HEK293 (cell line): ENCODE measurements around the gene TMEM45A.

ENCODE experiments used
- KLF10 ChIP-seq: fragments of 450-650 bp; IDR thresholded peaks from 2 replicates; pipeline ENCODE4 v1.5.1; 2018; ENCODE audit warnings: missing biosample characterization, mild to moderate bottlenecking, missing genetic modification characterization
- SETDB1 ChIP-seq: IDR thresholded peaks from one replicate; pipeline ENCODE4 v1.6.1; 2017; ENCODE audit warnings: mild to moderate bottlenecking, low read length, moderate library complexity, mixed read lengths; ENCODE audit not compliant: insufficient read length
- SP2 ChIP-seq: fragments of 450-650 bp; formaldehyde crosslinking; IDR thresholded peaks from 2 replicates; pipeline ENCODE4 v1.5.1; 2016; ENCODE audit warnings: missing biosample characterization, missing genetic modification characterization
- ZNF239 ChIP-seq: fragments of 450-650 bp; formaldehyde crosslinking; IDR thresholded peaks from 2 replicates; pipeline ENCODE4 v1.5.1; 2016; ENCODE audit warnings: missing biosample characterization, missing genetic modification characterization
- ZNF274 ChIP-seq, 2 experiments: fragments of 200-500 bp in 1 of 2; fragments of 450-650 bp in 1 of 2; sonication (Bioruptor generic) in 1 of 2; formaldehyde crosslinking in 1 of 2; IDR thresholded peaks; 2 replicates each; pipeline versions ENCODE4 v1.5.1 to v1.6.1; 2014 to 2016; ENCODE audit warnings: borderline replicate concordance in 1 of 2, inconsistent platforms in 1 of 2, low read length in 1 of 2, missing biosample characterization in 1 of 2, missing genetic modification characterization in 1 of 2
- ZNF335 ChIP-seq: fragments of 450-650 bp; formaldehyde crosslinking; conservative IDR thresholded peaks from 2 replicates; pipeline ENCODE4 v1.5.1; 2016; ENCODE audit warnings: missing biosample characterization, missing genetic modification characterization
- ZNF350 ChIP-seq: fragments of 450-650 bp; formaldehyde crosslinking; IDR thresholded peaks from 2 replicates; pipeline ENCODE4 v1.5.0; 2017; ENCODE audit warnings: missing biosample characterization, mild to moderate bottlenecking, missing genetic modification characterization
- ZNF423 ChIP-seq: fragments of 450-650 bp; formaldehyde crosslinking; IDR thresholded peaks from 2 replicates; pipeline ENCODE4 v1.5.1; 2016; ENCODE audit warnings: missing biosample characterization, missing genetic modification characterization
- ZNF473 ChIP-seq: fragments of 450-650 bp; formaldehyde crosslinking; IDR thresholded peaks from 2 replicates; pipeline ENCODE4 v1.5.1; 2017; ENCODE audit warnings: missing biosample characterization, missing genetic modification characterization
- ZNF707 ChIP-seq: fragments of 450-650 bp; formaldehyde crosslinking; IDR thresholded peaks from 2 replicates; pipeline ENCODE4 v1.5.1; 2016; ENCODE audit warnings: missing biosample characterization, missing genetic modification characterization
- TF ChIP-seq, protein P1 (sequence below): fragments of 450-650 bp; formaldehyde crosslinking; IDR thresholded peaks from 2 replicates; pipeline ENCODE4 v1.5.1; 2016; ENCODE audit warnings: missing biosample characterization, missing genetic modification characterization
- TF ChIP-seq, protein P2 (sequence below): fragments of 450-650 bp; formaldehyde crosslinking; IDR thresholded peaks from 2 replicates; pipeline ENCODE4 v1.5.1; 2016; ENCODE audit warnings: missing biosample characterization, missing genetic modification characterization
- TF ChIP-seq, protein P3 (sequence below): fragments of 450-650 bp; formaldehyde crosslinking; IDR thresholded peaks from 2 replicates; pipeline ENCODE4 v1.5.1; 2016; ENCODE audit warnings: missing biosample characterization, missing genetic modification characterization

GRCh38 chr3:100516838-100517237, 24.4 kb downstream of the TMEM45A start:
- TF ChIP-seq, protein P1, sequence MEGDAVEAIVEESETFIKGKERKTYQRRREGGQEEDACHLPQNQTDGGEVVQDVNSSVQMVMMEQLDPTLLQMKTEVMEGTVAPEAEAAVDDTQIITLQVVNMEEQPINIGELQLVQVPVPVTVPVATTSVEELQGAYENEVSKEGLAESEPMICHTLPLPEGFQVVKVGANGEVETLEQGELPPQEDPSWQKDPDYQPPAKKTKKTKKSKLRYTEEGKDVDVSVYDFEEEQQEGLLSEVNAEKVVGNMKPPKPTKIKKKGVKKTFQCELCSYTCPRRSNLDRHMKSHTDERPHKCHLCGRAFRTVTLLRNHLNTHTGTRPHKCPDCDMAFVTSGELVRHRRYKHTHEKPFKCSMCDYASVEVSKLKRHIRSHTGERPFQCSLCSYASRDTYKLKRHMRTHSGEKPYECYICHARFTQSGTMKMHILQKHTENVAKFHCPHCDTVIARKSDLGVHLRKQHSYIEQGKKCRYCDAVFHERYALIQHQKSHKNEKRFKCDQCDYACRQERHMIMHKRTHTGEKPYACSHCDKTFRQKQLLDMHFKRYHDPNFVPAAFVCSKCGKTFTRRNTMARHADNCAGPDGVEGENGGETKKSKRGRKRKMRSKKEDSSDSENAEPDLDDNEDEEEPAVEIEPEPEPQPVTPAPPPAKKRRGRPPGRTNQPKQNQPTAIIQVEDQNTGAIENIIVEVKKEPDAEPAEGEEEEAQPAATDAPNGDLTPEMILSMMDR (tag by site-specific recombination) = no peak
- TF ChIP-seq ZNF707 (tag by site-specific recombination) (no peak), ZNF239 (tag by site-specific recombination) (no peak), ZNF274 (IDR thresholded peaks at IDR 0.05; ENCODE audit: low read length) (no peak), ZNF274 (tag by site-specific recombination; IDR thresholded peaks at IDR 0.05; ENCODE audit: borderline replicate concordance) (no peak), ZNF423 (no peak), ZNF473 (tag by site-specific recombination) (no peak), ZNF335 (tag by site-specific recombination) (no peak), ZNF350 (tag by site-specific recombination) (no peak), SETDB1 (no peak), SP2 (no peak), KLF10 (tag by site-specific recombination) (no peak)
- TF ChIP-seq, protein P2, sequence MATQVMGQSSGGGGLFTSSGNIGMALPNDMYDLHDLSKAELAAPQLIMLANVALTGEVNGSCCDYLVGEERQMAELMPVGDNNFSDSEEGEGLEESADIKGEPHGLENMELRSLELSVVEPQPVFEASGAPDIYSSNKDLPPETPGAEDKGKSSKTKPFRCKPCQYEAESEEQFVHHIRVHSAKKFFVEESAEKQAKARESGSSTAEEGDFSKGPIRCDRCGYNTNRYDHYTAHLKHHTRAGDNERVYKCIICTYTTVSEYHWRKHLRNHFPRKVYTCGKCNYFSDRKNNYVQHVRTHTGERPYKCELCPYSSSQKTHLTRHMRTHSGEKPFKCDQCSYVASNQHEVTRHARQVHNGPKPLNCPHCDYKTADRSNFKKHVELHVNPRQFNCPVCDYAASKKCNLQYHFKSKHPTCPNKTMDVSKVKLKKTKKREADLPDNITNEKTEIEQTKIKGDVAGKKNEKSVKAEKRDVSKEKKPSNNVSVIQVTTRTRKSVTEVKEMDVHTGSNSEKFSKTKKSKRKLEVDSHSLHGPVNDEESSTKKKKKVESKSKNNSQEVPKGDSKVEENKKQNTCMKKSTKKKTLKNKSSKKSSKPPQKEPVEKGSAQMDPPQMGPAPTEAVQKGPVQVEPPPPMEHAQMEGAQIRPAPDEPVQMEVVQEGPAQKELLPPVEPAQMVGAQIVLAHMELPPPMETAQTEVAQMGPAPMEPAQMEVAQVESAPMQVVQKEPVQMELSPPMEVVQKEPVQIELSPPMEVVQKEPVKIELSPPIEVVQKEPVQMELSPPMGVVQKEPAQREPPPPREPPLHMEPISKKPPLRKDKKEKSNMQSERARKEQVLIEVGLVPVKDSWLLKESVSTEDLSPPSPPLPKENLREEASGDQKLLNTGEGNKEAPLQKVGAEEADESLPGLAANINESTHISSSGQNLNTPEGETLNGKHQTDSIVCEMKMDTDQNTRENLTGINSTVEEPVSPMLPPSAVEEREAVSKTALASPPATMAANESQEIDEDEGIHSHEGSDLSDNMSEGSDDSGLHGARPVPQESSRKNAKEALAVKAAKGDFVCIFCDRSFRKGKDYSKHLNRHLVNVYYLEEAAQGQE = no peak
- TF ChIP-seq, protein P3, sequence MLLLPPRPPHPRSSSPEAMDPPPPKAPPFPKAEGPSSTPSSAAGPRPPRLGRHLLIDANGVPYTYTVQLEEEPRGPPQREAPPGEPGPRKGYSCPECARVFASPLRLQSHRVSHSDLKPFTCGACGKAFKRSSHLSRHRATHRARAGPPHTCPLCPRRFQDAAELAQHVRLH (tag by site-specific recombination) = no peak
